HG02885 (cell line): ENCODE measurements around the gene LEFTY2.
A peak's percentile ranks its signal among the peaks of the same experiment; 100 is the strongest.
"Not testable (repeated sequence)": the region's sequence is repeated elsewhere in the genome, so short reads cannot be mapped to it uniquely, and the experiment has no call there.

Source experiments
- ATAC-seq: cut with Tn5 transposase; IDR thresholded peaks from one replicate; pipeline ENCODE4 v1.9.1; 2021; ENCODE audit warnings: mild to moderate bottlenecking; ENCODE audit not compliant: unreplicated experiment, poor library complexity

The LEFTY2 gene

GRCh38 chr1:225931270-225932136 is 9.5 kb downstream of the LEFTY2 start:
- ATAC-seq = no peak

DNA sequence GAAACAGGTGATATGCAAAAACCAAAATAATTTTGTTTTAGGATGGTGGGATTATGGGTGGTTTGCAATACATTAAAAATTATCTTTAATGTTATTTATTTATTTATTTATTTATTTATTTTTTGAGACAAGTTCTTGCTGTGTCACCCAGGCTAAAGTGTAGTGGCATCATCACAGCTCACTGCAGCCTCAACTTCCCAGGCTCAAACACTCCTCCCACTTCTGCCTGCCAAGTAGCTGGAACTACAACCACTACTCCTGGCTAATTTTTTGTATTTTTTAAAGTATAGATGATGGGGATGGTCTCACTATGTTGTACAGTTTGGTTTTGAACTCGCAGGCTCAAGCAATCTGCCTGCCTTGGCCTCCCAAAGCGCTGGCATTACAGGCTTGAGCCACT is 10.5 kb downstream of the LEFTY2 start:
- ATAC-seq = no peak

DNA sequence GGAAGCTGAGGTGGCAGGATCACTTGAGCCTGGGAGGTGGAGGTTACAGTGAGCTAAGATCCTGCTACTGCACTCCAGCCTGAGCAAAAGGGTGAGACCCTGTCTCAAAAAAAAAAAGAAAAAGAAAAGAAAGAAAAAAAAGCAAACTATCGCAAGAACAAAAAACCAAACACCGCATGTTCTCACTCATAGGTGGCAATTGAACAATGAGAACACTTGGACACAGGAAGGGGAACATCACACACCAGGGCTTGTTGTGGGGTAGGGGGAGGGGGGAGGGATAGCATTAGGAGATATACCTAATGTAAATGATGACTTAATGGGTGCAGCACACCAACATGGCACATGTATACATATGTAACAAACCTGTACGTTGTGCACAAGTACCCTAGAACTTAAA is 11.6 kb downstream of the LEFTY2 start:
- ATAC-seq = not testable (repeated sequence)

GRCh38 chr1:225928186-225929175 is 12.5 kb downstream of the LEFTY2 start:
- no peak for ATAC-seq

DNA sequence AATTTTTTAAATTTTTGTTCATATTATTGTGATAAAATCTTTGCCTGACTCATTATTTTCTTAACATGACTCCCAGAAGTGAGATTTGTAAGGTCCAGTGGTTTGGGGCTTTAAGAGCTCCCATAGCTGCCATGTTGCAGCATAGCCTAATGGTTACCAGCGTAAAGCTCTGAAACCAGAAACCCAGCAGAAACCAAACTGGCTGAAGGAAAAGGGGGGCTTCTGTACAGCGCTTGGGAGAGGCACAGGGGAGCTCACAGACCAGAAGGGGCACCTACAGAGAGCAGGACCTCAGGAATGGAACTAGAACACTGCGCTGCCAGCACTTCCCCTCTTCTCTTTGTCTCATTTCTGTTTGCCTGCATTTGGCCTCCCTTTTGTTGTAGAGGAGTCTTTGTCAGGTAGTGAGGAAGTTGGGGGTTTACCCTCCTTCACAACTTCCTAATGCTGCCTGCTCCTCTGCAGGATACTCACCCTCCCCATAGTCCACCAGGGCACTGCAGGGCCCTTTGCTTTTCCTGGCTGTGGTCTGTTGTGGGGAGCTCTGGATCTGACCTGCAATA is 14.4 kb downstream of the LEFTY2 start:
- no peak for ATAC-seq

GRCh38 chr1:225923692-225924555 is 17.1 kb downstream of the LEFTY2 start, which contains the start of gene PYCR2:
Gene PYCR2, minus strand, starts transcription at chr1:225924250. Its CDS starts 140 bp downstream, at chr1:225924110.
- ATAC-seq = peak; percentile 98

DNA sequence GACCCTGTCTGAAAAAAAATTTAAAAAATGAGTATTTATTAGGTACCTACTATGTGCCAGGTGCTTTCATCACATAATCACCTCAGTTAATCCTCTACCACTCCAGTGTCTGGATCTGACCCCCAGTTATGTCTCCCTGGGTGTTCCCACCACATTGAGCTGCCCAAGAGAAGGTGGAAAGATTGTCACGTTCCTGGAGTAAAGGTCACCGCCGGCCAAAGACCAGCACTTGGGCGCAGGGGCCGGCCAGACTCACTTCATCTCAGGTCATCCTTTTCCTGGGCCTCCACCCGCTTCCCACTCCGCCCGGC is 17.7 kb downstream of the LEFTY2 start:
- no peak for ATAC-seq

DNA sequence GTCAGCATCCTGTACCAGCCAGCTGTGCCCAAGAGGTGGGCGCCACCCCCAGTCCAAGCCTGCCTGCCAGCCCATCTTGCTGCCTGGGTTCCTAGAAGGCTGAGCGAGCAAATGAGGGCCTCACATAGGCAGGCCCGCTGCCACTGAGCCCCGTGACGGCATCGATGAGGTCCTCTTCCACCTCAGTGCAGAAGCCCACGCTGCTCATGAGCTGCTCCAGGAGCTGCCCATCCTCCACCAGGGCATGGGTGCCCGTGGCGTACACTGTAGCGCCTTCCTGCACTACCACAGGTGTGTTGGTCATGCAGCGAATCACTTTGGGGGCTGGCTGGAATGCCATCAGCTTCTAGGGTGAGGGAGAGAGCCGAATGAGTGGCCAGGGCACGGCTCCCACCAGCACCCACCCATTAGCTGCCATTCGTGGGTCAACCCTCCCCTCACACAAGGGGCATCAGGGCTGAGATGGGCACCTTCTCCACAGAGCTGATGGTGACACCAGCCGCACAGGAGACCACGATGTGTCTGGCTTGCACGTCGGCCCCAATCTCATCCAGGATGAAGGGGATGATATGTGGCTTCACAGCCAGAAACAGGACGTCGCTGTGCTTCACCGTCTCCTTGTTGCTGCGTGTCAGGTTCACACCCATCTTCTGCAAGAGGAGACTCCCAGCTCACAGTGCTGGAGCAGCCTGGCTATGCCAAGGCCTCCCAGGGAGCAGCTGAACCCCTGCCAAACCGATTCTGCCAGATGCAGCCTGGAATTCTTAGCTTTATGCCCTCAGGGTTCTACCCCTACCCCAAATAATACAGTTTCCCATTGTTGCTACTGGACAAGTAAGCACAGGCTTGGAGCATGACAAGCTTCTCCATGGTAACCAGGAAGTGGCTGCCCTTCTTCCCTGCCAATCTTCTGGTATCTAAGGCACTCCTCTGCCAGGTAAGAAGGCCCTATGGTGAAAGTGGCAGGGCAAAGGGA is 19.0 kb downstream of the LEFTY2 start:
- no peak for ATAC-seq

- no peak for ATAC-seq
These were observed 21.1 kb downstream of the LEFTY2 start for GRCh38 chr1:225919906-225920305.

- no peak for ATAC-seq
These were observed 22.7 kb downstream of the LEFTY2 start for GRCh38 chr1:225918280-225918679.

DNA sequence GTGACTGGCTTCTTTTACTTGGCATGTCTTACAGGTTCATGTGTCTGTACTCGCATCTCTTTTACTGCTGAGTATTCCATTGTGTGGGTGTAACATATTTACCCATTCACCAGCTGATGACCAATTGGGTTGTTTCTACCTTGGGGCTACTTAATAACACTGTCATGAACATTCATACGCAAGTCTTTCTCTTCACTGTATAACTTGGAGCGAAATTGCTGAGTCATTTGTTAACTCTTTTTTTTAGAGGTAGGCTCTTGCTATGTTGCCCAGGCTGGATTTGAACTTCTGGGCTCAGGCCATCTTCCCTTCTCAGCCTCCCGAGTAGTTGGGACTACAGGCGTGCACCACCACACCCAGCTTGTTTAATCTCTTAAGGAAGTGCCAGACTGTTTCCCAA is 23.5 kb downstream of the LEFTY2 start:
- no peak for ATAC-seq

DNA sequence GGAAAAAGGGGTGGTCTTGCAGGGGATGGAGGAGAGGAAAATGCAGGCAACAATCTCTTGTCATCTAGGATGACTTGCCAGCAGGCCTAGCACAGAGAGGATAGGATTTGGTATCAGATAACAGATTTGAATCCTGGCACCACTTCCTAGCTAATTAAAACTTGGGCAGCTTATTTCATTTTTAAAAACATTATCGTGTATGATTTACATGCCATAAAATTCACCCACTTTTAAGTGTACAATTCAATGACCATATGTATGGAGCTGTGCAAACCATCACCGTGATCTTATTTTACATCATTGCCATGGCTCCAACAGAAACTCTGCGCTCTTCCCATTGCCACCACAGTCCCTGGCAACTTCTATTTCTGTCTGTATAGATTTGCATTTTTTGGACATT is 23.9 kb downstream of the LEFTY2 start:
- no peak for ATAC-seq

DNA sequence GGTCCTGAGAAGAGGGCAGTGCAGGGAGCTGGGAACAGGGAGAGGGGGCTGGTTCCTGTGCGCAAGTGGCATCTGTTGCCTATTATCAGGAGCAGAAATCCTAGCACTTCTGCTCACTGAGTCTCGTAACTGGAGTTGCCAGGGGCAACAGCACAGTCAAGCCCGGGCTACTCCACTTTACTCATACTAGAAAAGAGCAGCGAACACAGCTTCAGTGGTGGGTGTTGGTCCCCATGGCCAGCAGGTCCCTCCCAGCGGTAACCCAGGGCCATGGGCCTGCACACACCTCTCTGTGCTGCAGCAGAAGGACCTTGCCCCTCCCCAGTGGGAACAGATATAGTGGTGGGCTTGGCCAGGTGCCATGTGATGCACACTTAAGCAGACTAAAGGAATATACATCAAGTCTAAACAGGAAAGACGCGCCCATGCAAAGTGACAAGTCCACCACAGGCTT is 25.5 kb downstream of the LEFTY2 start:
- ATAC-seq = no peak

- ATAC-seq = no peak
These were observed 26.1 kb downstream of the LEFTY2 start for GRCh38 chr1:225914947-225915346.

DNA sequence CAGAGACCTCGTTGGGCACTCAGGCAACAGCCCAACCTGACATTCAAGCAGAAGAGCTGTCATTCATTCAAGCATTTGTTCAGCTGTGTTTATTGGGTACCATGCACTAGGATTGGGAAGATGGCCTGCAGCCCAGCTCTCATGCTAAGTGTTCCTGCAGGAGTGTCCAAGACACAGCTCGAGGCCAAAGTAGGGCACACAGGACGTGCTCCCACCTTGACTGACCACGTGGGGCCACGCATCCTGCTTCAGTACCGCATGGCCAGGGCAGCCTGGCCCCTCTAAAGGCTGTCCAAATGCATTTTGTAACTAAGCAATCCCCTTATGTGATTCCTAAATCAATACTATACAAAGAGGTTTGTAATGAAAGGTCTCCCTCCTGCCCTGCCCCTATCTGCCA is 26.6 kb downstream of the LEFTY2 start:
- no peak for ATAC-seq

GRCh38 chr1:225911191-225912130 is 29.6 kb downstream of the LEFTY2 start:
- peak; percentile 75 for ATAC-seq

- ATAC-seq = no peak
These were observed 31.5 kb downstream of the LEFTY2 start for GRCh38 chr1:225909477-225909876.

DNA sequence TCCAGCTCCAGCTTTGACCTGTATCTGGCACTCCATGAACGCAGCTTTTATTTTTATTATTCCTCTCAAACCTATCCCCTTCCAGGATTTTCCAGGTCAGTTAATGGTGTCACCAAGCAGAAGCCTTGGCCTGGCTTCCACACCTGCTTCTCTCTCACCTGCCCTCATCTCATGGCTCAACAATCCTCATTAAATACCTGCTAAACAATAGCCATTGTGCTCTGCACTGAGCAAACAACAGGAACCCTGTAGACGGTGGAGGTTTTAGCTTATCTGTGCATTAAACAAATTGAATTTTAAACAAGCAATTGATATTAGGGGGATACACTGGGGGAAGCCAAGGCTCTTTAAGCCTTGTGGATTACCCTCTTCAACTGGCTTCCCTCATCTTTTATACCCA is 32.2 kb downstream of the LEFTY2 start:
- ATAC-seq = no peak
